ENCODE measurements around the gene IRF7. TPM values are rescaled to one million over a fixed set of nuclear protein-coding genes. Genes with fewer than 3 reads are reported as not detected.

Gene IRF7
- total RNA-seq, 1 donor from 2014 or later, result 10.3 TPM

- no peak for TF ChIP-seq CTCF (IDR thresholded peaks at IDR 0.05; ENCODE audit: borderline replicate concordance)
- Histone ChIP-seq H3K27me3 (ENCODE audit: low read depth) (peaks cover 21% of the 10 kb centered on the region), H3K27ac (replicated peaks) (no peak overlapping the region), H3K9me3 (replicated peaks) (no peaks in the 10 kb centered on the region), H3K4me1 (peaks cover 10% of the 10 kb centered on the region), H3K4me3 (no peak overlapping the region), H3K36me3 (no peaks in the 10 kb centered on the region)
- intact Hi-C loops (cut with micrococcal nuclease), result no loop called here
- no peak for DNase-seq
Observed at GRCh38 chr11:620935-621814, 5.4 kb upstream of the IRF7 start.

DNA sequence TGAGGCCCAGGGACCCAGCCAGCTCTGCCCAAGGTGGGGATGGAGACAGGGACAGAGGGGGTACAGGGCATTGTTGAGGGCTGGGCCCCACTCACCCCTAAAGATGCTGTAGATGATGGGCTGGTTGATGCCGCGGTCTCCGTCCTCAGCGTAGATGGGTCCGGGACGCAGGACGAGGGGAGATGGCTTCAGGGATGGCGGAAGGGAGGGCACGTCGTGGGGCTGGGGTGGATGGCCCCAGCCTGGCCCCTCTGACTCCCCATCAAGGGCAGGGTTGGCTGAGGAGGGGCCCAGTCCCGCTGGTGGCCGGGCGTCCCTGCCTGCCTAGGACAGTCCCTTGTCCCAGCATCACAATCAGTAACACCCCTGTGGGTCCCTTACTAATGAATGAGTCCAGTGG, 4.5 kb upstream of the IRF7 start:
- no peak for DNase-seq
- H3K9me3 ChIP-seq (replicated peaks), result no peaks in the 10 kb centered on the region
- H3K4me3 ChIP-seq, result no peak overlapping the region
- no peak overlapping the region for H3K27ac ChIP-seq (replicated peaks)
- TF ChIP-seq CTCF (IDR thresholded peaks at IDR 0.05; ENCODE audit: borderline replicate concordance), result no peak
- H3K36me3 ChIP-seq, result no peaks in the 10 kb centered on the region
- H3K27me3 ChIP-seq (ENCODE audit: low read depth), result peaks cover 12% of the 10 kb centered on the region
- peaks cover 19% of the 10 kb centered on the region for H3K4me1 ChIP-seq
- intact Hi-C loops (cut with micrococcal nuclease), result no loop called here

- DNase-seq, result no peak
- intact Hi-C loops (cut with micrococcal nuclease), result no loop called here
- no peaks in the 10 kb centered on the region for H3K9me3 ChIP-seq (replicated peaks)
- peaks cover 25% of the 10 kb centered on the region for H3K4me1 ChIP-seq
- H3K27me3 ChIP-seq (ENCODE audit: low read depth), result peaks cover 6% of the 10 kb centered on the region
- no peak for TF ChIP-seq CTCF (IDR thresholded peaks at IDR 0.05; ENCODE audit: borderline replicate concordance)
- no peak overlapping the region for H3K27ac ChIP-seq (replicated peaks)
- H3K36me3 ChIP-seq, result peaks cover 2% of the 10 kb centered on the region
- H3K4me3 ChIP-seq, result no peak overlapping the region
Observed at GRCh38 chr11:619628-620050, 3.9 kb upstream of the IRF7 start.

DNA sequence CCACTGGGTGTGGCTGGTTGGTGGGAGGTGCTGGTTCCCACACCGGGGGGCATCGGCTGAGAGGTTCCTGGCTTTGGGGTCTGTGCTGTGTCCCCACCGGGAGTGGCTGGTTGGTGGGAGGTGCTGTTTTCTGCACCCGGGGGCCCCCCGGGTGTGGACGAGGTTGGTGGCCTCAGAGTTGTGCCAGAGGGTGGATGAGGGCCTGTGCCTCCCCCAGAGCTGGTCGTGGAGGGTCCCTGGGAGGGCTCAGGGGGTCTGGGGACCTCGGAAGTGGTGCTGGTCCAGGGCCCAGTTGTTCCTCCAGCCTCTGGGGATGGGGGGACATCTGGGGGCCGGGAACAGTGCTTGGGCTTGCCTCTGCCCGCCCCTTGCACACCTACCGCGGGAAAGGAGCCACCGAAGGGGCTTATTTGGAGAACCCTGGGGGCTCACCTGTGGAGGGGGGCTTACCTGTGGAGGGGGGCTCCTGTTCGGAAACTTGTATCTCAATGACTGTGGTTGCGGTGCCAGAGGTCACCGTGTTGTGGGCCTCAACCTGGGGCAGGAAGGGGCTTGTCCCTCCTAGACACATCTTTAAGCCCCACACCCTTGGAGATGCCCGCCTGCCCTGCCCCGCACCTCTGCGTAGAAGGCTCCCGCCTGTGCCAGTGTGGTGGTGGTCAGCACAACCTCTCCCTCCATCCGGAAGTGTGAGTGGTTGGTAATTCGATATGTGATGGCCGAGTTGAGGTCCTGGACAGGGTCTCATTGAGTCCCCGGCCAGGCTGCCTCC, 3.3 kb upstream of the IRF7 start:
- intact Hi-C loops (cut with micrococcal nuclease), result no loop called here
- no peak overlapping the region for H3K4me3 ChIP-seq
- peaks cover 6% of the 10 kb centered on the region for H3K36me3 ChIP-seq
- no peak for TF ChIP-seq CTCF (IDR thresholded peaks at IDR 0.05; ENCODE audit: borderline replicate concordance)
- peaks cover 31% of the 10 kb centered on the region for H3K4me1 ChIP-seq
- H3K9me3 ChIP-seq (replicated peaks), result no peaks in the 10 kb centered on the region
- DNase-seq, result no peak
- no peak overlapping the region for H3K27ac ChIP-seq (replicated peaks)
- no peaks in the 10 kb centered on the region for H3K27me3 ChIP-seq (ENCODE audit: low read depth)

DNA sequence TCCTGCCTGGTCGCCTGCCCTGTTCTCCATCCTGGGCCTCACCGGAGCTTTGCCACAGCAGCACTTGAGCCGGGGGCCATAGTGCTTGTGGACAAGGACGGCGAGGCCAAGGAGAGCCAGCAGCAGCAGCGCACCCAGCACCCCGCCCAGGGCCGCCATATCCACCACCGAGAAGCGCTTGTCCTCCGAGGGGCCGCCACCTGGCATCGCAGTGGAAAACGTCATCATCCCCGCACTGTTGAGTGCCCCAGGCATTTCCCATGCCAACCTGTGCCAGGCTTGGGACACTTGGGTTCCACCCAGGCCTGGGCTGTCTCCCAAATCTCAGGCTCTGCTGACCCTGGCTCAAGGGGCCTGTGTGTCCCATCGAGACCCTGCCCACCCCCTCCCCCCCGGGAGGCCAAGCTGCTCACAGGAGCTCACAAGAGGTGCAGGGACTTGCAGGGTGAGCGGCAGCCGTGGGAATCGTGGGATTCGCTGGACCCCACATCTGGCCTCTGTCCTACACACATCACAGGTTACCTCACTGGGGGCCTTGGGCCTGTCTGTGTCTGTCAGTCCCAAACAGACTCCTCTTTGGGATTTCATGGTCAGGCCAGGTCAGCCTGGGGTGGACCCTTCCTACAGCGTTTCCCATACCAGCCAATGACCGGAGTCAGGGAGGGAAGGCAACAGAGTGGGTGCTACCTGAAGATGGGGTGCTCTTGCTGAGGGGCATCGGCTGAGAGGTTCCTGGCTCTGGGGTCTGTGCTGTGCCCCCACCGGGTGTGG, 2.3 kb upstream of the IRF7 start:
- no peaks in the 10 kb centered on the region for H3K27me3 ChIP-seq (ENCODE audit: low read depth)
- no peak for TF ChIP-seq CTCF (IDR thresholded peaks at IDR 0.05; ENCODE audit: borderline replicate concordance)
- no peaks in the 10 kb centered on the region for H3K9me3 ChIP-seq (replicated peaks)
- H3K36me3 ChIP-seq, result peaks cover 8% of the 10 kb centered on the region
- DNase-seq, result no peak
- H3K27ac ChIP-seq (replicated peaks), result no peak overlapping the region
- H3K4me3 ChIP-seq, result no peak overlapping the region
- intact Hi-C loops (cut with micrococcal nuclease), result no loop called here
- H3K4me1 ChIP-seq, result peaks cover 40% of the 10 kb centered on the region
